H54 (cell line): Measurements from ENCODE around the gene LRRC8B.
"Not testable (repeated sequence)": the region's sequence is repeated elsewhere in the genome, so short reads cannot be mapped to it uniquely, and the experiment has no call there.

Experiments
- DNase-seq: peaks from one replicate; pipeline ENCODE4 v3.0.0; 2011; ENCODE audit warnings: low spot score, mixed read lengths; ENCODE audit not compliant: insufficient read length
- FAIRE-seq: peaks from 3 replicates; lab custom pipeline; 2011; peaks lifted over from hg19 to GRCh38; lab: Jason Lieb, UNC
- POLR2A ChIP-seq: IDR thresholded peaks from 2 replicates; pipeline ENCODE4 v1.6.1; 2011; ENCODE audit warnings: low read depth, mild to moderate bottlenecking, low read length

The LRRC8B gene

DNA sequence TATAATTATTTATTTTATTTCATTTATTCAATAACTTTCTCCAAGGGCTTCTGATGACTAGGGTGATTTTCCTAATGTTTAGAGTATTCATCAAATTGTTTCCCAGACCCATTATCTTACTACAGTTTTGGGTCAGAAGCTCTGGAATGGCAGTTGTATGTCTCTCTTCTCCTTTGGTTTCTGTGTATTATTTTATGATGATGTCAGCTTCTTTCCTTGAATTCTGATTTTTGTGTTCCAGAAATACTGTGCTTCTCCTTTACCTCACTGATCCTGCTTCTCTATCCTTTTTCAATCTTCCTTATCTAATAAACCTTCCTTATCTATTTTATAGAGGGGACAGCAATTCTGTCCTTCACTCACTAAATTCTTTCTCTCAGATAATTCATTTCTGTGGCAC lies 48.8 kb downstream of the LRRC8B start:
- FAIRE-seq (no peak), DNase-seq (no peak)
- TF ChIP-seq POLR2A: no peak

DNA sequence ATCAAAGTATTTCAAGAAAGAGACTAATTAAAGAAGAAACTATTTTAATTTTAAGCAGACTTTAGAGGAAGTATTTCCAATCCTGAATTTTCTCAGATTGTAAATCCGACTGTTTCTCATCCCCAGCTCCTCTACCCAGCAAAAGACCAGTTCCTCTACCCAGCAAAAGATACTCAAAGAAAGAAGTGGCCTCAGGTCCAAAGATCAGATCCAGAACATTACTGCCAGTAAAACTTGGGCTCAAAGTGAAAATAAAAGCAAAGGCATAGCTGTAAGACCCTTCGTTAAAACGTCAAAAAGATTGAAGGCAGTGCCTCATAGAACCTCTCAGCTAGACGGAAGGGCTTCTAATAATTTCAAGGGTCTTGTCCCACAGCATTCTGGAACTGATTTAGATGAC lies 50.0 kb downstream of the LRRC8B start:
- DNase-seq (no peak), FAIRE-seq (no peak)
- no peak for TF ChIP-seq POLR2A

DNA sequence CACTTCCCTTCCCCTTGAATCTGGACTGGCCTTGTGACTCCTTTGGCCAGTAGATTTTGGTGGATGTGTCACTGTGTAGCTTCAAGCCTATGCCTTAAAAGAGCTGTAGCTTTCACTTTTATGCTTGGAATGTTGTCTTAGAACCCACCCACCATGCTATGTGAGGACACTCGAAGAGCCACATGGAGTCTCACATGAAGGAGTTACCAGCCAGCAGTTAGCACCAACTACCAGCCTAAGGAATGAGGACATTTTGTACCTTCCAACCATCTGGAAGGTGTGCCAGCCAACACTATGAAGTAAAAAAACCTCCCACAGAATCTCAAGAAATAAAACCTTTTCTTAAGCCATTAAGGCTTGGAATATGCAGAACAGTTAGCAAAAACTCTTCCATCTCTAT lies 50.6 kb downstream of the LRRC8B start:
- no peak for FAIRE-seq
- DNase-seq: no peak
- no peak for TF ChIP-seq POLR2A

DNA sequence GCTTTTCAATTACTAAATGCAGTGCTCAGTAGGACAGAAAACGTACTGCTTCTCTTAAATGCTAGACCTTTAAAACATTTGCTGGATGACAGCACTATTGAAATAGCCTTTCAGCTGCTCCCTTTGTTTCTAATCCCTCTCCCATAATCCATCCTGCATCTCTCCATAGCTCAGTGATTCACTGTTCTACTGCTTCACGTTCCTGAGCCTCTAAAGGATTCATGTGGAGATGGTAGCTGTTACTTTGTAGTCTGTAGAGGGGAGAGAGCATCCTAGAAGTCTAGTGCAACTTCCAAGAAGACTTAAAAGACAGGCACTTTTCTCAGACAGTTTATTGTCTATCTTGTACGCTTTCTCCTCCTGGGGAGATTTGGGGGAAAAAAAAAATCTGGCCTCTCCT lies 51.4 kb downstream of the LRRC8B start:
- FAIRE-seq (no peak), DNase-seq (no peak)
- TF ChIP-seq POLR2A: no peak

DNA sequence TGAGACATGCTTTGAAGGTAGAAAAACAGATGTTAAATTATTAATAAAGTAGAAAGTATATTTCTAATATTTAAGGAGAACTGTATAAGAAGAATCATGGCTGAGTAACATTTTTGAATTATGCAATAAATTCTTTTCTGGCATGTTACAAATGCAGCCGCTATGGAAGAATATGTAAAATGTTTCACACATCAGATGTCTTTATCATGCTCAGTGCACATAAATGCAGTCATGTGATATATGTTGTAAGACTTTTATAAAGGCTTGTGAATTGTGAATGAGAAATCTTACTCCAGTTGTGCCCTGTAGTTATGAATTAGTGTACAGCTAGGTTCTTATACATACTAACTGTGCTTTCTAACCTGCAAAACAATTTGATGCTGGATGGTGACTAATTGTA lies 53.5 kb downstream of the LRRC8B start:
- FAIRE-seq (no peak), DNase-seq (no peak)

DNA sequence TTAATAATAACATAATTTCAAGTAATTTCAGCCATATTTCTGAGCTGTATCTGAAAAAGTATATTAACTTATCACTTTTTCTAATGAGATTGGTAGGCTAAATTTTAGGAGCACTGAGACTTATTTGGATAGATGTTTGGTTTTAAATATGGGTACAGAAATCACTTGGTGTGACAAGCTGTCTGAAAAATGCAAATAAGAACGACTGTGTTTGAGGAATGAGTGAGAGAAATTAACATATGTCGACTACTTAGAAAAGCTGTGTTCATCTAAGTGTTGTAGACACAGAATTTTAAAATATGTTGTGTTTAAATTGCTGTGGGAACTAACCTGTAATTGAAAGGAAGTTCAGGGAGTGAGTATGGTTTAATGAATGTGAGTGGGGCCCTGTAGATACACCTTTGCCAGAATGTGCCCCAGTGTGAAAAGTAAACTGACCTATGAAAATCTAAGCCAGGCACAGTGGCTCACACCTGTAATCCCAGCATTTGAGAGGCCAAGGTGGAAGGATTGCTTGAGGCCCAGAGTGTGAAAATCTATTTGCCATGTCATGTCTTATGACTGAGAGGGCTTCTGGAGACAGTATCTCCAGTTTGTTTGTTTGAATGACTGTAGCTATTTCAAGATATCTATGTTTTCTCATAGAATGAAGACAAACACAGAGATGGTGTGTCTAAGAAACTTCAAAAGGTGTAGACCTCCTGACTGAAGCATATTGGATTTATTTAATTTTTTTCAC lies 54.5 kb downstream of the LRRC8B start:
- no peak for TF ChIP-seq POLR2A
- FAIRE-seq (no peak), DNase-seq (no peak)

More for the DNA sequence above, 53.5 kb downstream of the LRRC8B start:
- TF ChIP-seq POLR2A: no peak

DNA sequence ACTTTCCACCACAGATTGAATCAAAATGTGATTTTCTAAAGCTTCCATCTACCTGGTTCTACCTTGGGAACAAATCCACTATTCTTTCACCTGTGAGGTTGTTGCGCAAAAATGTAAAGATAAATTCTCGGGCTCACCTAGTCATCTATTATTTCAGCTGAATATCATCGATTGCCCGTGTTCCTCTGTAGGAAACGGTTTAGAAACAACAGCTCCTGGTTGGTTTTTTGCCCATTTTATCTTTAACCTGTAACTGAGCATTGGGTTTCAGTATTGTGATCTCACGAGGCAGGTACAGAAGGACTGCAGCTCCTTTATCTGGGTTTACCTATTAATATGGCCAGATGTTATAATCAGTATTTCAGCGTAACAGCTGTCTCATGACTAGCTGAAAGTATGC lies 55.4 kb downstream of the LRRC8B start:
- DNase-seq (no peak), FAIRE-seq (no peak)
- TF ChIP-seq POLR2A: no peak

DNA sequence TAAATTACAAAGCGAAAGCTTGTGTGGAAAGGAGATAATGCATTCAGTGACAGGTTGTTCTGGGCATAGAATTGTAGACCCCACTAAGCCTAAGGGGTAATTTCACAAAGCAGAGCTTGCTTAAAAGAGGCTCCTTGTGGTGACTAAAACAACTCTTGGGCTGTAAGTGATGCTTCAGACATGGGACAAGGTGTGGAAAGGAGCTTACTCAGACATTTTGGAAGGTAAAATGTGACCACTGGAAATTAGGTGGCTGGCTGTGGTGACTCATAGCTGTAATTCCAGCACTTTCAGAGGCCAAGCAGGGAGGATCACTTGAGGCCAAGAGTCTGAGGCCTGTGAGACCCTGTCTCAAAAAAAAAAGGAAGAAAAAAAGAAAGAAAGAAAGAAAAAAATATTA lies 57.2 kb downstream of the LRRC8B start:
- TF ChIP-seq POLR2A: no peak
- FAIRE-seq (no peak), DNase-seq (no peak)

DNA sequence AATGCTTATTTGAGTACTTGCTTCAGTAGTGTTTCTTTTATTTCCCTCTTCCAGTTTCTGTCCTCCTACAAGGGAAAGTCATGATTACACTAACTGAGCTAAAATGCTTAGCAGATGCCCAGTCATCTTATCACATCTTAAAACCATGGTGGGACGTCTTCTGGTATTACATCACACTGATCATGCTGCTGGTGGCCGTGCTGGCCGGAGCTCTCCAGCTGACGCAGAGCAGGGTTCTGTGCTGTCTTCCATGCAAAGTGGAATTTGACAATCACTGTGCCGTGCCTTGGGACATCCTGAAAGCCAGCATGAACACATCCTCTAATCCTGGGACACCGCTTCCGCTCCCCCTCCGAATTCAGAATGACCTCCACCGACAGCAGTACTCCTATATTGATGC lies 57.9 kb downstream of the LRRC8B start:
- DNase-seq (no peak), FAIRE-seq (no peak)
- no peak for TF ChIP-seq POLR2A

DNA sequence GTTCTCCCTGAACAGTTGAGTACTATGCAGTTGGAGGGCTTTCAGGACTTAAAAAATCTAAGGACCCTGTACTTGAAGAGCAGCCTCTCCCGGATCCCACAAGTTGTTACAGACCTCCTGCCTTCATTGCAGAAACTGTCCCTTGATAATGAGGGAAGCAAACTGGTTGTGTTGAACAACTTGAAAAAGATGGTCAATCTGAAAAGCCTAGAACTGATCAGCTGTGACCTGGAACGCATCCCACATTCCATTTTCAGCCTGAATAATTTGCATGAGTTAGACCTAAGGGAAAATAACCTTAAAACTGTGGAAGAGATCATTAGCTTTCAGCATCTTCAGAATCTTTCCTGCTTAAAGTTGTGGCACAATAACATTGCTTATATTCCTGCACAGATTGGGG lies 59.6 kb downstream of the LRRC8B start:
- TF ChIP-seq POLR2A: no peak
- FAIRE-seq (no peak), DNase-seq (no peak)

DNA sequence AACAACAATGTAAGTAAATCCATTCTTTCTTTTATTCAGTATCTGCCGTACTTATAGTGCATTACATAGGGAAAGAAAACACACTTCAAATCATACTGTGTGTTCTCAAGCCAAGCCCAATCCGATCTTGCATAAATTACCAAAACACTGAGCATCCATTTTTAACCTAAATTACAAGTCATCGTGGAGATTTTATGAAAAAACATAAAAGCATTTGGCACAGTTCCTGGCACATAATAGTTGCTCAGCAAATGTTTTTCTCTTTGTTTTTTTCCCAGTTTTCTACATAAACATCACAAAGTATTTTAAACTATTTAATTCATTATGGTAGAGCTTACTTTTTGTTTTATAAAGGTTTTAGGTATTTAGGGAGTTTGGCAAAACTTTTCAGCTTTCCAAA lies 60.2 kb downstream of the LRRC8B start:
- DNase-seq (no peak), FAIRE-seq (no peak)
- TF ChIP-seq POLR2A: no peak

DNA sequence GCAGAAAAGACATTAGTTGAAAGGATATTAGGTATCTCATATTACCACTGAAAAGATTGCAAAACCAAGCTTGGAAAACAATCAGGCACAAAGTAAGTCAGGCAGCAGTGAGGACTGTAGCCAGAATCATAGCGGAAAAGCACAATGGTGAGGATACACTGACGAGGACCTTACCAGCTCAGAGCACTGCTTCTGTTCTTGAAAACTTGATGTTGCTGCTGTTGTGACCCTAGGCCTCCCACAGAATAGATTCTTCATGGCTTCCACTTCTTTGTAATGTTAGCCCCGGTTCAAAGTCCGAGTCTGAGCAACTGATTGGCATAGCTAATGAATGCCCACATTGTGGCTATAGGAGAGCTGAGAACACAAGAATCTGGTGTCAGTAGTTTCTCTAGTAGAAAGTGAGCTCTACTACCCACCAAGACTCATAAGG lies 63.1 kb downstream of the LRRC8B start:
- FAIRE-seq (no peak), DNase-seq (no peak)
- TF ChIP-seq POLR2A: no peak

DNA sequence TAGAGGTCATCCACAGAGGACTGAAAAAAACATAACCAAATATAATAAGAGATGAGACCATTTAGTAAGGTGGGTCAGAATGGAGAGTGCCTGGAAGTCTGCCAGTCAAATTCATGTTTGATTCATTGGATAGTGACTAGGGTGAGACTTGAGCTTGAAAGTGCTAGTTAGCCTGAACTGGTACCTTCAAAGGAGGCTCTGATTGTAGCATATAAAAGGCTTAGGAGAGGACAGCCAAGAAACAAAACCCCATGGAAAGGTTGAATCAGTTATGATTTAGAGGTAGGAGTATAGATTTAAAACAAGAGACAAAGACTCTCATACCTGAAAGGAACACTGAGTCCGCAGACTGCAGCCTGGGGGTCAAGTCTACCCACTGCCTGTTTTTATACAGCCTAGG lies 63.9 kb downstream of the LRRC8B start:
- FAIRE-seq: no peak

DNA sequence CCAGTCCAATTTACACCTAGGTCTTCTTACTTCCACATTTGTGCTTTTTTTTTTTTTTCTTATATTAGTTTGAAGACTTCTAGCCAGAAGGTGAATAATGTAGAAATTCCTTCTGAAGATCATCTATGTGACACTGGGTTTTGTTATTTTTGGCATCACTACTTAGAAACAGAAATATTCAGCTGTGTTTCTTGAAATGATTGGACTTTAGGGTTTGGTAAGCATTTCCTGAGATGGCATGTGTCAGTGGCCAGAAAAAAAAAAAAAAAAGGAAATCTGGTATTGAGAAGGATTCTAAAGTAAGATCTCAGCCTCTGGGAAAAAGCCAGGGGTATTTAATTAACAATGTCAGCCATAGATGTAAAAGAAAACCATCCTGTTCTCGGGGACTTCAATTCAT lies 64.9 kb downstream of the LRRC8B start:
- no peak for FAIRE-seq
- TF ChIP-seq POLR2A: no peak
- no peak for DNase-seq

More for the DNA sequence above, 63.9 kb downstream of the LRRC8B start:
- DNase-seq: no peak
- no peak for TF ChIP-seq POLR2A

DNA sequence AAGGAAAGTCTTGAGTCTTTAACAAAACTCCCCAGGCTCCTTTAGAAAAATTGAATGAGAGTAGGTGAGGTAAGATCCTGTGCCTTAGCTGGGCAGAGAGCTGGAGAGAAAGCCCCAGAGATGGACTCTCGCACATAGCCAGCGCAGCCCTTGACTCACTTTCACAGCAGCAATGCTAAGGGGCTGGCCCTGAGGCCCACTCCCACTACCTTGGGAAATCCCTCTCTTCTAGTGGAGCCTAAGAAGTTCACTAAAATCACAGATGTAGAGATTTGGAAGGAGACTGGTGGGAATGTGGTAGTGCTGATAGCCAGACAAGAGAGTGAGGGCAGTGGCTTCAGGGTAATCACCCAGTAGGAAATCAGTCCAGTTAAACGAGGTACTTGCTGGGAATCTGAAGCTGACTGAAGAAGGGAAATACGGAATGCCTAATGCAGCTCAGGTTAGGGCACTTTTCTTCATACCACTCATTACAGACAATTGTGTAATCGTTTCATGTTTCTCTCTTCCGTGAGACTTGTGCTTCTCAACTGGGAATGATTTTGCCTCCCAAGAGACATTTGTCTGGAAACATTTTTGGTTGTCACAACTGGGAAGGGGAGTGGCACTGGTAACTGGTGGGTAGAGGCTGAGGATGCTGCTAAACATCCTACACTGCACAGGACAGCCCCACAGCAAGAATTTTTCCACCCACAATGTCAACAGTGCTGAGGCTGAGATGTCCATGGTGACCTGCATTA lies 65.9 kb downstream of the LRRC8B start:
- TF ChIP-seq POLR2A: no peak
- FAIRE-seq (no peak), DNase-seq (no peak)

DNA sequence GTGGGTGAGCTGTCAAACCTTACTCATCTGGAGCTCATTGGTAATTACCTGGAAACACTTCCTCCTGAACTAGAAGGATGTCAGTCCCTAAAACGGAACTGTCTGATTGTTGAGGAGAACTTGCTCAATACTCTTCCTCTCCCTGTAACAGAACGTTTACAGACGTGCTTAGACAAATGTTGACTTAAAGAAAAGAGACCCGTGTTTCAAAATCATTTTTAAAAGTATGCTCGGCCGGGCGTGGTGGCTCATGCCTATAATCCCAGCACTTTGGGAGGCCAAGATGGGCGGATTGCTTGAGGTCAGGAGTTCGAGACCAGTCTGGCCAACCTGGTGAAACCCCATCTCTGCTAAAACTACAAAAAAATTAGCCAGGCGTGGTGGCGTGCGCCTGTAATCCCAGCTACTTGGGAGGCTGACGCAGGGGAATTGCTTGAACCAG lies 68.3 kb downstream of the LRRC8B start:
- not testable (repeated sequence) for FAIRE-seq, DNase-seq
